Astrocyte of the cerebellum (primary cell): ENCODE data around the gene SLC44A1.

Experiments
- DNase-seq: peaks from one replicate; pipeline ENCODE4 v3.0.0-alpha.2; 2011; ENCODE audit warnings: low read depth
- H3K4me3 ChIP-seq: 2 replicates; pipeline ENCODE4 v1.5.1; 2011; ENCODE audit warnings: mild to moderate bottlenecking, low read depth, low read length, moderate library complexity
- CTCF ChIP-seq: IDR thresholded peaks from 2 replicates; pipeline ENCODE4 v1.5.1; 2012; ENCODE audit warnings: low read length, low read depth, moderate library complexity, mild to moderate bottlenecking; ENCODE audit errors: missing control alignments
- in situ Hi-C: cut with HindIII; loops from 2 replicates; pipeline ENCODE4 v1.10.0; 2017; ENCODE audit warnings: low sequenced_read_pairs

The SLC44A1 gene

GRCh38 chr9:105299190-105299854, 54.9 kb downstream of the SLC44A1 start:
- no peak for TF ChIP-seq CTCF
- no peak overlapping the region for H3K4me3 ChIP-seq
- DNase-seq: peak; percentile 24
- in situ Hi-C loops: no loop called here

DNA sequence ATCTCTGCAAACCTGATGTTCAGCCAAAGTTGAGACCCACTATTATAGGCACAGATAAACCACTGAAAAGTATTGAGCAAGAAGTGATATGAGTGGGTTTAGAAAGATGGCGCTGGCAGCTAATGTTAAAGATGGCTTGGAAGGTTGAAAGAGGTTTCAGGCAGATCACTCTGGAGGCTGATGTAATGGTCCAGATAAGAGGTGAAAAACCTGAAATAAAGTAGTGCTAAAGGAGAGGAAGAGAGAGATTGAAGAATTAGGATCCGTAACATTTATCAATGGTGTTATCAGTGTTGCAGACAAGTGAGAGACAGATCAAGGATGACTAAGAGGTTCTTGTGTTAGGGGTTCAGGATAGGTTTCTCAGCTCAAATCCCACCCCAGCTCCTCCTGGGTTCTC, 58.3 kb downstream of the SLC44A1 start:
- DNase-seq: no peak
- TF ChIP-seq CTCF: no peak
- no peak overlapping the region for H3K4me3 ChIP-seq
- in situ Hi-C loops: no loop called here

DNA sequence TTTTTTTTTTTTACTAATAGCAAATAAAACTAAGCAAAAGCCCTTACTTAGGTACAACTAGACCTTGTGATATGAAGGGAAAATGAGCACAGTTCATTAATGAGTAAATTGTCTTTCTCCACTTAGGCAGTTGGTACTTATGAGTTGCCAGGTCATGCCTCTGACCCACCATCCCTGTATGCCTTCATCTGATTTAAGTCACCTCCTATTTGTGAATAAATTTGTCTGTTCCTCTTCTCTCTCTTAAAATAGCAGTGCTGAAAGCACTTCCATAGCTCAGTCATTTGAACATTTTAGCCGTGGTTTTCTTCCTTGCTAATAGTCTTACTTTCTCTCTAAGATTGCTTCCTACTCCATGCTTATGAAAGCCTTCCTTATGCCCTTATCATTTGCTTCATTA, 61.4 kb downstream of the SLC44A1 start:
- DNase-seq: no peak
- no peak for TF ChIP-seq CTCF
- in situ Hi-C loops: no loop called here
- H3K4me3 ChIP-seq: no peak overlapping the region

DNA sequence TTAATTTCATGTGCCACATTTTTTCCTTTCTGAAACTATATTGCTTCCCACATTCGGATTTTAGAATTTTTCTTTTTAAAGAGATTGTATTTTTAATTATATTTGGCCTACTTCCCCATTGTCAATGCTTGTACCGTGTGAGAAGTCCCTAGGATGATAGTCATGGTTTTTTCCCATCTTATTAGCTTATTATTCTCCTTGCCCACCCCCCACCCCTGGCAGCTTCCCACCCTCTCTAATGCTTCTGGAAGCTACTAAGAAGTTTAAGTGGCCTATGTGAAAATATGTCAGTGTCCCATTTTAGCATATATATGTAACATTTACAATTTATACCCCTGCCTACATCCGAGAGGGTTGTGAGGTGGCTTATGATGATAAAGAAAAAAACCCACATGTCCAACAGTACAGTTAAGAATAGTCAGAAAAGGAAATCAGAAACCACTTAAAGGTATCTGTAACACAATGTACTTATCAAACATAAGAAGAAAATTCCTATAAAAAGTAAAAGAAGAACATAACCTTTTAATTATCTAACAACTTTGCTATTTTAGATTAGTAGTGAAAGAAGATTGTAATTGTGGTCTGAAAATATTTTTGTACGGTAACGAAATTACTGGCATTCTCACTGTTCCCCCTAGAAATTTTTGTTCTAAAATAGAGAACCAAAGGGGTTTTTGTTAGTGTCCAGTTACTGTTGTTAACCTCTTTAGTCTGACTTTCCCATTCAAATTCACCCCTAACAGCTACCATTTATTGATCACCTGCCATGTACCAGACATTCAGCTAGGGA, 62.1 kb downstream of the SLC44A1 start:
- no peak for TF ChIP-seq CTCF
- H3K4me3 ChIP-seq: no peak overlapping the region
- DNase-seq: no peak
- in situ Hi-C loops: no loop called here

DNA sequence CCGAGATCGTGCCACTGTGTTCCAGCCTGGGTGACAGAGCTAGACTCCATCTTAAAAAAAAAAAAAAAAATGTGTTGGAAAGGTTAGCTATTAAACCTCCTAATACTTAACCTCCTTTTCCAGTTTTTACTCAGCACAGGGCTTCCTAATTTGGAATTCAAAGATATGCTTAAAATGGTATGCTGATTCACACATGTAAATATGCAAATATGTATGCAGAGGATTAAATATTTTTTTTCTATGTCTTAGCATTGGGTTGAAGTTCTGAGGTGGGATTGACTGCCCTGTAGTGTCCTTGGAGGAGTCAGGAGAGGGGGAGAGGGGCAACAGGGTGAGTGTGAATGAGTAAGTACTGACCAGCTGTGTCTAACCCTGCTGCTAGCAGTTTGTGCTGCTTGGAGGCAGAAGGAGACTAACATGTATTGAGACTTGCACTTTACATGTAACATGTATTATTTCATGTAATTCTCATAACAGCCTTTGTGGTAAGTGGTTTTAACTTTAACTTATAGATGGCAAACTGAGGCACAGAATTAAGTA, 63.2 kb downstream of the SLC44A1 start:
- no peak for DNase-seq
- in situ Hi-C loops: no loop called here
- no peak overlapping the region for H3K4me3 ChIP-seq
- no peak for TF ChIP-seq CTCF

DNA sequence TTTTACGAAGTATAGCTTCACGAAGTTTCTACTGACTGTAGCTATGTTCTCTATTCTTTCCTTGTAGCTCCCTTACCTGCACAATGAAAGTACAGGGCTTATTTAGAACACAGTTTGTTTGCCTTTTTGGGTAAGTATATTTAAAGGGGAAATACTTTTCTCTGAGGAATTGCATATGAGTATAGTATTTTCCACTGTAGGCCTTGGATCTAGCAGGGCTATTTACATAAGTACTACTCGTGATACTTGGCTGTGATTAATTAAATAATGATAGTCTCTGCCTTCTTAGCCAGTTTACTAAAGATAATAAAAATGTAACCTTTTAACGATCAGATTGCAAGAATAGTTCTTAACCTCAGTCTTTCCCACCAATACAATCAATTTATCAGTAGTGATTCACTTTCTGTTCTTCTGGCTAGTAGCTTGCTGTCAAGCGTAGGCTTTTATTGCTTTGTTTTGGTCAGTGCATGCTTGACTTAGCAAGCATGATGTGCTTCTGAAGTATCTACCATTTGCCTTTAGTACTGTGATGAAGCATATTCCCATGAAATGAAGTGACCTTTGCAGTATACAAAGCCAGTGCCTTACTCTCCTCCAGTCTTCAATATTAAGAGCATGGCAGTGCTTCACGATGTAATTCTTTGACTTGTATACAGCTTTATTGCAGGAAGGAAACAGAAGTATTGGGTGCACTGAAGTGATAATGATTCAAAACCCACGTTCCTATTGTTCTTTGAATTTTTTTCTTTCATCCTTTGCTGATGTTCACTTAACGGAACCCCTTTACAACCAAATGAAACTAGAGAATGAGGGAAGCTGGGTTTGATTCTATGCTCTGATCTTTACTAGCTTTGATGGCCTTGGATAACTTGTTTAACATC, 64.2 kb downstream of the SLC44A1 start:
- no peak for DNase-seq
- in situ Hi-C loops: no loop called here
- no peak for TF ChIP-seq CTCF
- H3K4me3 ChIP-seq: no peak overlapping the region
